ENCODE data around the gene SF3A2.
A peak's percentile ranks its signal among the peaks of the same experiment; 100 is the strongest.
"Not testable (repeated sequence)": the region's sequence is repeated elsewhere in the genome, so short reads cannot be mapped to it uniquely, and the experiment has no call there.

Gene SF3A2

DNA sequence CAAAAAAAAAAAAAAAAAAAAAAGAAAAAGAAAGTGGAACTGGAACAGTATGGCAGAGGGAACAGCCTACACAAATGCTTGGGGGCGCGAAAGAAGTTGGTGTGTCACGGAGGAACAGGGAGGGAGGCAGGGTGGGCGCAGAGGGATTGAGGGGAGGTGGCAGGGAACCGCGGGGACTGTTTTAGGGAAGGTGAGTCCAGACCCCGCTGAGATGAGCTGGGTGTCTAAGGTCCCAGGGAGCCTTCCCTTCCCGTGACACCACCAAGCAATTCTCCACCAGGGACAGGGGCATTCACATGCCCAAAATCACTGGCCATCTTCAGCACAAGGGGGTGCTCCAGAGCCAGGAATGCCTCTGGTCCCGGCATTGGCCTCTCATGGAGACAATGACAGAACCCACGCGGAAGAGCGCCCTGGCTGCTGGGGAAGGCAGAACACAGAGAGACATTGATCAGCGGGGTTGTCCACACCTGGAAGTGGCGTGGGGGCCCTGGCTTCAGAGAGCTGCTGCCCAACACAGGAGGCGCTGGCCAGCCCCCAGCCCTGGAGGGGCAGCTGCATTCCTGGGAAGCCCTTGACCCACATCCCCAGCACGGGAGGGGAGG is 38.4 kb downstream of the SF3A2 start:
- peak; percentile 79 for DNase-seq (ENCODE audit: low spot score)

DNA sequence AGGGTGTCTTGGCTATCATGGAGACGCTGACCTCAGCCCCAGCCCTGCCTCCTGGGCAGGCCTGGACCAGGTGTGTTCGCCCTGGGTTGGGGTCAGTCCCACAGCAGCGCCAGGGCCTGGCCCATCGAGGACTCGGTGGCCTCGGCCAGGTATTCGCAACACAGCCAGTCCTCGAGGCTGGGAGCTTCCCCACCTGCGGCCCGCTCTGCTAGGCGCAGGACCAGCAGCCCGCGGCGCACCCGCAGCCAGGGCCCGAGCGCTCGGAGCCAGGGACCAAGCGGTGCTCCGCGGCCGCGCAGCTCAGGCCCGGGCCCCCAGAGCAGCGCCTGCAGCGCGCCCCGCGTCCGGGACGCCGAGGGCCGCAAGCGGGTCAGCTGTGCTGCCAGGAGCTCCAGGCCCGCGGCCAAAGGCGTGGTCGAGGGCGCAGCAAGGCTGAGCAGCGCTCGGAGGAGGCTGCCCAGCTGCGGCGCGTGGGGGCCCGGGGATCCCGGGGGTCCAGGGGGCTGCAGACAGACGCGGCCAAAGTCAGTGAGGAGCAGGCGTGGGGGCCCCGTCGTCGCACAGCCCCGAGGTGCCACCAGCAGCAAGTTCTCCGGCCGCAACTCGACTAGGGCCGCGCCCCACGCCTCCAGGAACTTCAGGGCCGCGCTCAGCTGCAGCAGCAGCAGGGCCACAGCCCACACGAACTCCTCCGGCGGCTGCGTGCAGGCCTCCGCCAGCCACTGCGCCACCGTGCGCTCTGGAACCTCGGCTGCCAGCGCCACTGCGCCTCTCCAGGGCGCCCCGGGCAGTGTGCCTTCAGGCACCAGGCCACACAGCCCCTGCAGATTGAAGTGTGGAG is 39.2 kb downstream of the SF3A2 start:
- DNase-seq (ENCODE audit: low spot score), result no peak

DNA sequence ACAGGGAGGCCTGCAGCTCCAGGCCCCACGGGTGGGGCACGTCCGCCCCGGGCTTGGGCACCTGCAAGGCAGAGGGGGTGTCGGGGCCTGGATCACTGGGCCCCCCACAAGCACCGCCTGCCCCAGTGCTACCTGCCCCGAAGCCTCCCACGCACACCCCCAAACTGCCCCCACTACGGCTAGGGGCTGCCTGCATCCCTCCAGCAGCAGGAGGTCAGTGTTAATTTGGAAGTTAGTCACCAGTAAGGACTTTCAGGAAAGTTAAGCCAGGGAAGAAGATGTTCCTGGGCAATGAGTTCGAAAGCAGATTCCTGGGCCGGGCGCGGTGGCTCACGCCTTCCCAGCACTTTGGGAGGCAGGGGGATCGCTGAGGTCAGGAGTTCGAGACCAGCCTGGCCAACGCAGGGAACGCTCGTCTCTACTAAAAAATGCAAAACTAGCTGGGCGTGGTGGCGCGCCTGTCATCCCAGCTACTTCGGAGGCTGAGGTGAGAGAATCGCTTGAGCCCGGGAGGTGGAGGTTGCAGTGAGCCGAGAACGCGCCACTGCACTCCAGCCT is 39.9 kb downstream of the SF3A2 start:
- DNase-seq (ENCODE audit: low spot score), result no peak

DNA sequence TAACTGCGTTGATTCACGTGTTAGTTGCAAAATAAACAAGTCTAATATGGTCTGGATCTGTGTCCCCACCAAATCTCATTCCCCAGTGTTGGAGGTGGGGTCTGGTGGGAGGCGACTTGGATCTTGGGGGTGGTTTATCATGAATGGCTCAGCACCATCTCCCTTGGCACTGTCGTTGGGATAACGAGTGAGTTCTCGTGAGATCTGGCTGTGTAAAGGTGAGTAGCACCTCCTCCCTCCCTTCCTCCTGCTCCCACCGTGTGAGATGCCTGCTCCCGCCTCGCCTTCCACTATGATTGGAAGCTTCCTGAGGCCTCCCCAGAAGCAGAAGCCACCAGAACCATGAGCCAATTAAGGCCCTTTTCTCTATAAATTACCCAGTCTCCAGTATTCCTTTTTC is 40.5 kb downstream of the SF3A2 start:
- no peak for DNase-seq (ENCODE audit: low spot score)

DNA sequence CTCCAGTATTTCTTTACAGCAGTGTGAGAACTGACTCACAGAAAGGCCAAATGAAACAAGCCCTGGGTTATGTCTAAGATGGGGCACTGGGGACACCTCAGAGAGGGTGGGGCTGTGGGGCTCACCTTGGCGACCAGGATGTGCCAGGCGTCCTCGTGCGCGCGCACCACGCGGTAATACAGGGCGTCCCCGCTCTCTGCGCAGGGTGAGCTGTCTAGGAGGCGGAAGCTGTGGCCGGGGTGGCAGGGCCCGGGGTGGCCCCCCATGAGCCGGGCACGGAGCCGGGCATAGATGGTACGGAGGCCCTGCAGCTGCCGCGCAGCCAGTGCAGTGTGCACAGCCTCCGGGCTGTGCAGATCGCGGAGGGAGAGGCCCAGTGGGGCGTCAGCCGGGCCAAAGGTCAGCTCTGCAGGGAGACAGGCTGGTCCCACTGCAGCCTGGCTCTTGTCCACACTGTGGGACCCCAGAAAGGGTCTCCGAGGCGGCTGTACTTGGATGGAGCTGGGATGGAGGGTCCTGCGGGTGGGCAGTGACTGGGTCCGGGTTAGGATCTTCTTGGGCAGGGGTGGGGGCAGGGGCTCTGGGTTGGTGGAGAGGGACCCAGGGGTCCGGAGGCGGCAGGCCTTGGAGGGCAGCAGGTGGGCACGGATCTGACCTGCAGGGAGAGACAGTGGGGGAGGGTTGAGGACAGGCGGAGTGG is 42.0 kb downstream of the SF3A2 start:
- DNase-seq (ENCODE audit: low spot score), result no peak

DNA sequence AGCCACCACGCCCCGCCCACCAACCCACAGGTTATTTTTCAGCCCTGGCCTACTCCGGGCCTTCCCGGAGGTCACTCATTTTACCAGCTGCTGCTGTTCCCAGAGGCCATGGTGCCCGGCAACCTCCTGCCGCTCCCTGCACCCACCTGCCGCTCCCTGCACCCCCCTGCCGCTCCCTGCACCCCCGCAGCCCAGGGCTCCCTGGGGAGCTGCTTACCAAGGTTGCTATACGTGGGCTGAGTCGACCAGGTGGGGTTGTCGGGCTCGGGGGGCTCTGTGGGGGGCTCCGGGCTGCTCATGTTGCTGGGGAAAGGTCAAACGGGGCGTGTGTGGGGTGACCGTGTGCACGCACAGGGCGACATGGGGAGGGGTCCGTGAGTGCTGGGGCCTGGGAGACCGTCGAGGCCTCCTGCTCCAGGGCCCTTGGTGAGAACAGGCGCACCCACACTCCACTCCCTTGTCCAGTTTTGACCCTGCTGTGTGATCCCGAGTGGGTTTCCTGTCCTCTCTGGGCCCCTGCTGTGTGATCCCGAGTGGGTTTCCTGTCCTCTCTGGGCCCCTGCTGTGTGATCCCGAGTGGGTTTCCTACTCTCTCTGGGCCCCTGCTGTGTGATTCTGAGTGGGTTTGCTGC is 44.1 kb downstream of the SF3A2 start:
- no peak for DNase-seq (ENCODE audit: low spot score)

DNA sequence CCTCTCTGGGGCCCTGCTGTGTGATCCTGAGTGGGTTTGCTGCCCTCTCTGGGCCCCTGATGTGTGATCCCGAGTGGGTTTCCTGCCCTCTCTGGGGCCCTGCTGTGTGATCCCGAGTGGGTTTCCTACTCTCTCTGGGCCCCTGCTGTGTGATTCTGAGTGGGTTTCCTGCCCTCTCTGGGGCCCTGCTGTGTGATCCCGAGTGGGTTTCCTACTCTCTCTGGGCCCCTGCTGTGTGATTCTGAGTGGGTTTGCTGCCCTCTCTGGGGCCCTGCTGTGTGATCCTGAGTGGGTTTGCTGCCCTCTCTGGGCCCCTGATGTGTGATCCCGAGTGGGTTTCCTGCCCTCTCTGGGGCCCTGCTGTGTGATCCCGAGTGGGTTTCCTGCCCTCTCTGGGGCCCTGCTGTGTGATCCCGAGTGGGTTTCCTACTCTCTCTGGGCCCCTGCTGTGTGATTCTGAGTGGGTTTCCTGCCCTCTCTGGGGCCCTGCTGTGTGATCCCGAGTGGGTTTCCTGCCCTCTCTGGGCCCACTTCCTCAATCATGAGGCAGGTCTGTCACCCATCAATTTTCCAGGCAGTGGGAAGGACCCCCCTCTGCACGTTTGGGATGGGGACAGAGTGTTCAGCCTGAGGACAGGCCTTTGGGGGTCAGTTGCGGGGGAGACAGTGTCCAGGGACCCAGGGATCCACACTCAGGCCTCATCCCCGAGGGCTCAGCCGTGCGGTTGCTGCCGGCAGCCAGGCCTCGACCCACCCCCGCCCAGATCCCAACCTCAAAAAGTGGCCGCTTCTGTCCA is 44.8 kb downstream of the SF3A2 start:
- not testable (repeated sequence) for DNase-seq (ENCODE audit: low spot score)

DNA sequence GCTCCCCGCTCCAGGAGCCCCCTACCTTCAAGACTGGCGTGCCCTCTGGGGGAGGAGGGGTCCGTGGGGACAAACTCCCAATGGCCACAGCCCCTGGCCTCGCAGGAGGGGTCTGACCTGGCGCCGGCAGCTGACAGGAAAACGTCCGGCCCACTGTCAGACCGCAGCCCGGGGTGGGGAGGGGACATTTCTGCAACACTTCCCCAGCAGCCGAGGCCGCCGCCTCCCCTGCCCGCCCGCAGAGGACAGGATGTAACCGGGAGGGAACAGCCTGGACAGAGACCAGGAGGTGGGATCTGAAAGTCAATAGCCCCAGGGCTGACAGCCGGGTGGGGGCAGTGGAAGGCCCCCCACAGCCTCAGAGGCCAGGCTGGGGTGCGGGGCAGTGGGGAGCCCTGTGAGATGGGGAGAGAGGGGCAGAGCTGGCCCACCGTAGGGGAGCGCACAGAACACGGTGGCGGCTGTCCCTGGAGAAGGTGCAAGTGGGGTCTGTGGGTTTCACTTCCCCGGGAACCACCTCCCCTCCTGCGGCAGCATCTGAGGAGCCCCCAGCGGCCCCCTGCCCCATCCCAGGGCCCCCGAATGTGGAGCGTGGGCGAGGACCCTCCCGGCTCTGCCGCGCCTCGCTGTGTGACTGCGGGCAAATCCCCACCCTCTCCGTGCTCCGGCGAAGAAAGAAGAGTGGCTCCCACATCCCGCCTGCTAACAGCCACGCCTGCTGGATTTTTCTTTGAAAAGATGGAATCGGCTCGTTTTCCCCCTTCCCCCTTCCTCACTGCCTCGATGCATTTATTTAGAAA is 45.6 kb downstream of the SF3A2 start, which contains the start of gene PEAK3:
TSS of gene PEAK3 (minus strand) at position 114 of the 800 bp plus-strand sequence. CDS start 1,244 bp downstream, outside the sequence.
- DNase-seq (ENCODE audit: low spot score), result no peak

DNA sequence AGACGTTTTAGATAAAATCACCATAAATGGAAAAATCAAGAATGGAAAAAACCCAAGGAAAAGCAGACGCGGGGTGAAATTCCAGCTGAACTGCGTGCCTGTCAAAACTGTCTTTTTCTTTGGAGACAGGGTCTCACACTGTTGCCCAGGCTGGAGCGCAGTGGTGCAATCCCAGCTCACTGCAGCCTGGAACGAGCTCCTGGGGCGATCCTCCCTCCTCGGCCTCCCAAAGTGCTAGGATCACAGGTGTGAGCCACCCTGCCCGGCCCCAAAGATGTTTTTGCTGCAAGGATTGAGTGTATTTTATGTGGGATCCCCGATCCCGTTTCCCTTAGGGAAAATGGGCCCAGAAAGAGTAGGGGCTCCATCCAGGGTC is 46.2 kb downstream of the SF3A2 start:
- DNase-seq (ENCODE audit: low spot score), result no peak

DNA sequence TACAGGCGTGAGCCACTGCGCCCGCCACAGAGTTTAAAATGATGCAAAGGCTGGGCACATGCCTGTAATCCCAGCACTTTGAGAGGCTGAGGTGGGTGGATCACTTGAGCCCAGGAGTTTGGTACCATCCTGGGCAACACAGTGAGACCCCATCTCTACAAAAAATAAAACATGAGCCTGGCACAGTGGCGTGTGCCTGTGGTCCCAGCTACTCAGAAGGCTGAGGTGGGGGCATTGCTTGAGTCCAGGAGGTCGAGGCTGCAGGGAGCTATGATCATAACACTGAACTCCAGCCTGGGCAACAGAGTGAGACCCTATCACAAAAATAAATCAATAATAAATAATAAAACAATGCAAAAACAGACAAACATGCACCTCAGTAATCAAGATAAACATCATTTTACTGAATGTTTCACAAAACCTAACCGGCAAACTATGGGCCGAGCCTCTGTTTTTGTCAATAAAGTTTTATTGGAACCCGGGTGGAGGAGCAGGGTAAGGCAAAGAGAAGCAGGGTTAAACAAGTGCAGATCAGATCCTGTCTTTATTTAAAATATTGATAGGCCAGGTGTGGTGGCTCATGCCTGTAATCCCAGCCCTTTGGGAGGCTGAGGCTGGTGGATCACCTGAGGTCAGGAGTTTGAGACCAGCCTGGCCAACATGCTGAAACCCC is 47.3 kb downstream of the SF3A2 start:
- DNase-seq (ENCODE audit: low spot score), result no peak

DNA sequence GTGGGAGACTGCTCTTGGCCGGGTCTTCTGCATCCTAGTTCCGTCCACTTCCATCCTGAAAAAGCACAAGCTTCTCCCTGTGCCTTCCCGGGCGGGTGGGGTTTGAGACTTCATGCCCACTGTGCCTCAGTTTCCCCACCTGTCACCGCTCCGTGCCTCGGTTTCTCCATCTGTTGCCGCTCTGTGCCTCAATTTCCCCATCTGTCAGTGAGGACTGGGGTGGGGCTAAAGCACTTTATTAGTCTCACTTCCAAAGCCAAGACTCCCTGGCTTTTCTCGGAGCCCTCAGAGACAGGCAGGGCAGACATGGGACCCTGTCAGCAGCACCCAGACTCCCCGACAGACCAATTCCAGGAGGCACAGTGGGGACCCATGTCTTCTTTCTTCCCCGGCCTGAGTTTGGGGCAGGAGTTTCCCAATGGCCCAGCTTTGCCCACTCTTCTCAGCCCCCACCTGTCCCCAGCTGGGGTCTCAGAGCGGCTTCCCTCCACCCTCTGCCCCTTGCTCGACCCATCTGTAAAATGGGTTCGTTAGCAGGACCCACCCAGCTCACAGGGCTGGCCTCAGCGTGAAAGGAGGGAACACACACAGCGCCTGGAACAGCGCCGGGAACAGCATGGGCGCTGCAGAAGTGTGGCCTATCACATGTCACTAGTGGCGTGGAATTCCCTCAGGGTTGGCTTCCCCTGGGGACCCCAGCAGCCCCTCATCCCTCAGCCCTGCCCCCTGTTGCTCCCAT is 49.9 kb downstream of the SF3A2 start:
- DNase-seq (ENCODE audit: low spot score), result no peak

DNA sequence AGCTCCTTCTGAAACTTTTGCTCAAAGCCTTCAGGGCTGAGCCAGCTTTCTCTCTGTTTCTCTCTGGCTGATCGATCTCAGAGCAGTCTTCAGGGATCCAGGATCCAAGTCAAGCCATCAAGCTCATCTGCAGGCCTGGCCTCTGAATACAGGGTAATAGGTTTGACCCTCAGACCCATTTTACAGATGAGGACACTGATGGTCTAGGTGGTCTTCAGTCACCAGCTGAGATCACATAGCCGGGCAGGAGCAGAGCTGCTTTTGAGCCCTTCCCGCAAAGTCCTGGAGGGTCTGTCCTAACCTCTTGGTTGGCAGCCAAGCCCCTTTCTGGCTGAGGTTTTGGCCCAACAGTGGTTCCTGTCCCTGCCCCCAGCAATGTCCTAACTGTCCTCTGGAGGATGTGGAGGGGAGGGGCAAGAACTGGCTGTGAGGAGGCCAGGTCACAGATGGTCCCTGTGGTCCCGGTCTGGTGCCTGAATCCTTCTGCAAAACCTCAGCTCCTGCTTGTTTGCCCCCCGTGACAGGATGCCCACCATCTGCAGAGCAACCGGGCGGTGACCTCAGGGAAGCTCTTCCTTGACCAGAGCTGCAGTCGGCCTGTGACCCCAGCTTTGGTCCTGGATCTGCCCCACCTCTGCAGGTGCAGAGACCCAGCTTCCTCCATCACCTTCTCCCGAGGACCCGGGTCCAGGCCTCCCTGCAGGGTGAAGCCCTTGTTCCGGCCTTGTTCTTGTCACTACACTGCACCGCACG is 51.1 kb downstream of the SF3A2 start:
- DNase-seq (ENCODE audit: low spot score), result no peak

DNA sequence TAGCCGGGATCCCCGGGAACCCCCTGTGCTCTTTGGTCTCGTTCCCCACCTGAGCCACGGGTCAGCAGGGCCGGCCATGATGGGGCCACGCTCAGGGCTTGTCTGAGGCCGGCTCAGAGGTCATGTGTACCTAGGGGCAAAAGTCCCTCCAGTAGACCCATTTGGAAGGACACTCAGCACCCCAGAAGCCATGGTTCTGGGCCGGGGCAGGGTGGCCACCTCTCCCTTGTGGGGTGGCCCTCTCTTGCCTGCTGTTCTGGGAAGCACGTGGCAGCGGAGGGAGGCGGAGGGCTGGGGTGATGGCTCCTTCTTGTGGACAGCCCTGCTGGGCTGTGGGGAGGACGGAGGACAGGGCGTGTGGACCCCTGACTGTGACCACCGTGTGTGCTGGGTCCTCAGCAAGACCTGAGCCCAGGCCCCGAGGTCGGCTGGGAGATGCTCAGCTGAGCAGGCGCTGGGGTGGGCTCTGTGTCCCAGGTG is 51.8 kb downstream of the SF3A2 start:
- no peak for DNase-seq (ENCODE audit: low spot score)

DNA sequence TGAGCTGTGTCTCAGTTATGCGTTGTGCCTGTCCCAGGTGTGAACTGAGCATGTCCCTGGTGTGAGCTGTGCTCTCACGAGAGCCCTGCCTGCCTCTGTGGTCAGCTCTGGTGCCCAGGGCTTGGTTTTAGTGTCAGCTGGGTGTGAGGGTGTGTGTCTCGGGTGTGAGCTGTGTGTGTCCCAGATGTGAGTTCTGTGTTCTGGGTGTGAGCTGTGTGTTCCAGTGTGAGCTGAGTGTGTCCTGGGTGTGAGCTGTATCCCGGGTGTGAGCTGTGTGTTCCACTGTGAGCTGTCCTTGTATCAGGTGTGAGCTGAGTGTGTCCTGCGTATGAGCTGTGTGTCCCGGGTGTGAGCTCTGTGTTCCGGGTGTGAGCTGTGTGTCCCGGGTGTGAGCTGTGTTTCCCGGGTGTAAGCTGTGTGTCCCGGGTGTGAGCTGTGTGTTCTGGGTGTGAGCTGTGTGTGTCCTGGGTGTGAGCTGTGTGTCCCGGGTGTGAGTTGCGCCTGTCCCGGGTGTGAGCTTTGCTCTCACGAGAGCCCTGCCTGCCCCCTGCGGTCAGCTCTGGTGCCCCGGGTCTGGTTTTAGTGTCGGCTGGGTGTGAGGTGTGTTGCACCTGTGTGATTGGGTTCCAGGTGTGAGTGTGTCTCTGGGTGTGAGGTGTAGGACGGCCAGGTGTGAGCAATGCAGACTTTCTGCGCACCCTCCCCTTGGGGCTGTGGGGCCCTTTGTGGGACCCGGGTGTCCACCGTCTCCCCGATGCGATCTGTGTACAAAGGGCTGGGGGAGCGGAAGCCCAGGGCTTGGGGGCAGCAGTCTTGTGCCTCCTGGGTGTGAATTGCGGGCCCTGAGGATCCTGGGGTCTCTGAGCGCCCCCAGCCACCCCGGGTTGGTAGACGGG is 52.4 kb downstream of the SF3A2 start:
- no peak for DNase-seq (ENCODE audit: low spot score)

DNA sequence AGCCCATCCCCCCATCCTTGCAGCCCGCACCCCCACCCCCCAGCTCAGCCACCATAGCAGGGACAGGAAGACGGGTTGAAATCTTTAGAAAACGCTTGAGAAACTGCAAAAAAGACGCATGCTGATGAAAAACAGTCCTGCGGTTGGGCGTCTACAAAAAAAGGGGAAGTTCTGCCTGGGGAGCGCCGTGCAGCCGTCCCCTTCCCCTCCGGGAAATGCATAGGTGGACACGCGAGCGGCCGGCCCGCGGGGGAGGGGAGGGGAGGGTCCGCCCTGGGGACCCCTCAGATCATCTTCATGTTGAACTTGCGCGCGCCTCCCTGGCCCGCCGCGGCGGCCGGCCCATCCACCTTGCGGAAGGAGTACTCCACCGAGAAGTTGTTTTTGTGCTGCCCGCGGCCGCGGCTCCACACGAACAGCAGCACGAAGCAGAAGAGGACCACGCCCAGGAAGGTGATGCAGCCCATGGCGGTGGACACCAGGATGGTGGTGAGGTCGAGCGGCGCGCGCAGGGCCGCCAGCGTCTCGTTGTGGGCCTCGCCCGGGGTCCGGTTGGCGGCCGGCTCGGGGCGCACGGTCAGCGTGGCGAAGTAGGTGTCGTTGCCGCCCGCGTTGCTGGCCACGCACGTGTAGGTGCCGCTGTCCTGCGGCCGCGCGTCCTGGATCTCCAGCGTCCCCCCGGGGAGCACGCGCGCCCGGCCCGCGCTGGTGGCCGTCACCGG is 53.3 kb downstream of the SF3A2 start:
- no peak for DNase-seq (ENCODE audit: low spot score)

DNA sequence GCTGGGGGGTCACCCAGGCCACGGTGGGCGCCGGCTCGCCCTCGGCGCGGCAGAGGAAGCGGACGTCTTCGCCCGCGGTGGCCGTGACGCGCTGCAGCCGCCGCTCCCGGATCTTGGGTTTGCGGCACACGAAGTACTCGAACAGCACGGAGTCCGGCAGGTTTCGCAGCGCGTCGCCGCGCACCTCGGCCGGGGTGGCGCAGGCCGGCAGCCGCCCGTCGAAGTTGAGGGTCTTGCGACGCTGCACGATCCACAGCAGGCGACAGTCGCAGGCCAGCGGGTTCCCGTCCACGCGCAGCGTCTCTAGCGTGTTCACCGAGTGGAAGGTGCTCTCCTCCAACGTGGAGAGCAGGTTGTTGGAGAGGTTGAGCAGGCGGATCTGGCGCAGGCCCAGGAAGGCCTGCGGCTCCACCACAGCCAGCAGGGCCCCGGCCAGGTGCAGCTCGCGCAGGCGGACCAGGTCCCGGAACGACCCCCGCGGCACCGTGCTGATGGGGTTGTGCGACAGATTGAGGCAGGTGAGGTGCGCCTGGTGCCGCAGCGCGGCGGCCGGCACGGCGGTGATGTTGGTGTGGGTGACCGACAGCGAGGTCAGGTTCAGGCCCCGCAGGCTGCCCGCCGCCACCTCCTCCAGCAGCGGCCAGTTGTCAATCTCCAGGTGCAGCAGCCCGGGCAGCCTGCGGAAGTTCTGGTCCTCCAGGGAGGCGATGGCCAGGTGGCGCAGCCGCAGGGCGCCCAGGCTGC is 54.0 kb downstream of the SF3A2 start:
- DNase-seq (ENCODE audit: low spot score), result no peak

Data from HuH-7 (cell line).